ENCODE results near the gene DNAJC28.
"Not testable (repeated sequence)": the region's sequence is repeated elsewhere in the genome, so short reads cannot be mapped to it uniquely, and the experiment has no call there.

Gene DNAJC28

DNA sequence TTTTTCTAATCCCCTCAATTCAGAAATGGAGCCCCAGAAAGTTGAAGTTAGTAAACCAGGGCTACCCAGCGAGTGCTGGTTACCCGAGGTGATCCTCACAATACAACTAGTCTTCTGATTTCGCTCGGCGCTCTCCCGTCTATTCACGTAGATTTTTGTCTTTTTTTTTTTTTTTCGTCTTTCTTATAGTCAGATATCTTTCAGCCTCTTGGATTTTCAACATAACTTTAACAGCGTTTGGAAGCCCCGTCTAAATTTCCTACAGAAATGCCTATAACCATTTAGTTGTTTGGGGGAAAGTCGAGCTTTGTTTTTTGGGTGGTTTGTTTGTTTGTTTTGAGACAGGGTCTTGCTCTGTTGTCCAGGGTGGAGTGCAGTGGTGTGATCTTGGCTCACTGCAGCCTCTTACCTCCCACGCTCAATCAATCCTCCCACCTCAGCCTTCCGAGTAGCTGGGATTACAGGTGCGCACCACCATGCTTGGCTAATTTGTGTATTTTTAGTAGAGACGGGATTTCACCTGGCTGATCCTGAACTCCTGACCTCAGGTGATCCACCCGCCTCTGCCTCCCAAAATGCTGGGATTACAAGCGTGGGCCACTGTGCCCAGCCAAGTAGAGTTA, 10.9 kb downstream of the DNAJC28 start:
- DNase-seq (ENCODE audit: low read depth) = no peak

DNA sequence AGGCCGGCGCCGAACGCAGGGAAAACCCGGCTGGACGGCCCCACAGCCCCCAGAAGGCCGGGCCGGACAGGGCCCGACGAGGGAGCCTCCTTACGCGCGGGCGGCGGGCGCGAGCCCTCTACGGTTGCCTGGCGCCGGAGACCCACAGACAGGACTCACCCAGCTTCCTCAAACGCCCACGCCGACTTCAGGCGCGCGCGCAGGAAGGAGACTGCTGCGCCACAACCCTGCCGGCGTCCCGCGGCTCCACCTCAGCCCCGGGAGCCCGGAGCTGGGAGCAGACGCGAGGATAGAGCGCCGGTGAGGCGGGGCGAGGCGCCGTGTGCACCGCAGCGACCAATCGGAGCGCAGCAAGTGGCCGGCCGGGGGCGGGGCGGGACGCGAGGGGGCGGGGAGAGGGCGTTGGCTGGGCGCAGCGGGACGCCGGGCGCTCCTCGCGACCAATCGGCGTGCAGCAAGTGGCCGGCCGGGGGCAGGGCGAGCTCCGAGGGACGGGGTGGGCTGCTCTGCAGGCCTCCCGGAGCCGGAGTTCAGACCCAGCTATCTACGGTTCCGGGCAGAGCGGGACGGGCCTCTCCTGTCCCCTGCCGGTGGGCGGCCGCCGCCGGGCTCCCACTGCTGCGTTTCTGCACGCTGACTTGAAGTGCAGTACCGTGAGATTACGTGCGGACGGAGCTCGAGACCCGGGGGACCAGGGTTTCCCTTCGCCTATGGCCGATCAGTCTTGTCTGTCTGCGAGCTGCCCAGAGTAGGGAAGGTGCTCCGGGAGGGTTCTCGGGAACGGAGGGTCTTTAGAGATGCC, 11.6 kb downstream of the DNAJC28 start, which contains the start of gene TMEM50B:
Gene TMEM50B (minus strand): TSS at position 296 of the 802 bp plus-strand sequence. CDS start 11,089 bp downstream, outside the sequence.
- peak; percentile 94 for DNase-seq (ENCODE audit: low read depth)

DNA sequence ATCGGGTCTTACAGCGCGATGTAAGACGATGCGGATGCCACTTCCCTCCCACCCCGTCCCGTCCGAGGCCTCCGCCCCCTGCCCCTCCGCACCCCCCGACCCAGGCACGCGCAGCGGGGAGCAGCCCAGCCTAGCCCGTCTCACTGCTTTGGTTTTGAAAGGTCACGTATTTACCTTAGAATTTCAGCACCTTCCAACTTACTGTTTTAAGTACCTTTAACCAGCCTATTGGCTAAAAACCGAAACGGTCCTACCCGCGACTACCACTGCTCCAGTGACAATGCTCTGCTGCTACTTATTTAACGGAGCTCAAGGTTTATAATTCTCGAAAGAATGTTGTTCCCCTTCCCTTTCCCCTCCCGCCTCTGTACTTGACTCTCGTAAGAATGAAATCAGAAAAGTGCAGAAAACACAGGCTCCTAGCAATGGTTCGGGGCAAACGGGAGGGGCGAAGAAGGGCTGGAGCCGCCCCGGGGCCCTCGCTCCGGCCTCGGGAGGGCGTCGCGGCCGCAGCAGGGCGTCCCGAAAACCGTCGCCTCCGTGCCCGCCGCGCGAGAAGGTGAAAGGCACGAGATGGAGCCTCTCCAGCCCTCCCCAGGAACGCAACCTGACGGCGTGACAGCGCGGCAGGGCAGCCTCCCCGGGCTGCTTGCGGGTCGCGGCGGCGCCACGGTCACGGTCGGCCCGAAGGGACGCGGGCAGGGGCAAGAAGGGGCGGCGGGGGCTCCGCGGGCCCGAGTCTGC, 12.4 kb downstream of the DNAJC28 start:
- DNase-seq (ENCODE audit: low read depth) = peak; percentile 49

DNA sequence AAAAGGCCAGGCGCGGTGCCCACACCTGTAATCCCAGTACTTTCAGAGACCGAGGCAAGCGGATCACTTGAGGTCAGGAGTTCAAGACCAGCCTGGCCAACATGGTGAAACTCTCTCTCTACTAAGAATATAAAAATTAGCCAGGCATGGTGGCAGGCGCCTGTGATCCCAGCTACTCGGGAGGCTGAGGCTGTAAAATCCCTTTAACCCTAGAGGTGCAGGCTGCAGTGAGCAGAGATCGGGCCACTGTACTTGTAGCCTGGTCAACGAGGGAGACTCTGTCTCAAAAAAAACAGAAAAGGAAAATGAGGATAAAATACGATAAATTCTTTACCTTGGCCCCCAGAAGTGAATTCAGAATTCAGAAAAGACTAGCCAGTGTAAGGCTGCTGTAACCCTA, 13.3 kb downstream of the DNAJC28 start:
- no peak for DNase-seq (ENCODE audit: low read depth)

DNA sequence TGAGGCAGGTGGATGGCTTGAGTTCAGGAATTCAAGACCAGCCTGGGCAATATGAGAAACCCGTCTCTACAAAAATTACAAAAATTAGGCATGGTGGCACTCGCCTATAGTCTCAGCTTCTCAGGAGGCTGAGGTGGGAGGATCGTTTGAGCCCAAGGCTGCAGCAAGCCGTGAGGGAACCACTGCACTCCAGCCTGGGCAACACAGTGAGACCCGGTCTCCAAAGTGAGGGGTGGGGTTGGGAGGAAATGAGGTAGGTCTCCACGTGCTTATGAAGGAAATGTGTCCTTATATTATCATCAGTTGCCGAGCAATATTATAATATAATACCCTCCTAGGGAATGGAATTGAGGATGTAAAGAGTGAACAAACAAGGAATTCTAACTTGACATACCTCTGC, 14.4 kb downstream of the DNAJC28 start:
- no peak for DNase-seq (ENCODE audit: low read depth)

DNA sequence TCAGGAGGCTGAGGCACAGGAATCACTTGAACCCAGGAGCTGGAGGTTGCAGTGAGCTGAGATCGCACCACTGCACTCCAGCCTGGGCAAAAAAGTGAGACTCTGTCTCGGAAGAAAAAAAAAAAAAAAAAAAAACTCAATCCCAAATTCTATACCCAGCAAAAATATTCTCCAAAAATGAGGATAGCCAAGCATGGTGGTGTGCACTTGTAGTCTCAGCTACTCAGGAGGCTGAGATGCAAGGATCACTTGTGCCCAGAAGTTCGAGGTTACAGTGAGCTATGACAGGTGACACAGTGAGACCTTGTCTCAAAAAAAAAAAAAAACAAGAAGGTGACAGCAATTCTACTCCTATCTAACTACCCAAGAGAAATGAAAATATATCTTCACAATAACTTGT, 18.2 kb downstream of the DNAJC28 start:
- DNase-seq (ENCODE audit: low read depth) = no peak

DNA sequence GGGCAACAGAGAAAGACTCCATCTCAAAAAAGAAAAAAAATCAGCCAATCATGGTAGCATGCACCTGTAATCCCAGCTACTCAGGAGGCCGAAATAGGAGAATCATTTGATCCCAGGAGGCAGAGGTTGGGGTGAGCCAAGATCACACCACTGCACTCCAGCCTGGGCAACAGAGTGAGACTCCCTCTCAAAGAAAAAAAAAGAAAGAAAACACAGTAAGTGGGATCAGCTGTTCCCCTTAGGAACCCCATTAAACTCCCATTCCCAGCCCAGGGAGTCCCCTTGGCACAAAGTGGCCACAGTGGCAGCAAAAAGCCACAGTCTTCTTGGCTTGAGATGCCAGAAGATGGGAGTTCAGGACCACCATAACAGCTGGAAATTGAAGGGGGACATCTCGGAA, 20.8 kb downstream of the DNAJC28 start:
- no peak for DNase-seq (ENCODE audit: low read depth)

DNA sequence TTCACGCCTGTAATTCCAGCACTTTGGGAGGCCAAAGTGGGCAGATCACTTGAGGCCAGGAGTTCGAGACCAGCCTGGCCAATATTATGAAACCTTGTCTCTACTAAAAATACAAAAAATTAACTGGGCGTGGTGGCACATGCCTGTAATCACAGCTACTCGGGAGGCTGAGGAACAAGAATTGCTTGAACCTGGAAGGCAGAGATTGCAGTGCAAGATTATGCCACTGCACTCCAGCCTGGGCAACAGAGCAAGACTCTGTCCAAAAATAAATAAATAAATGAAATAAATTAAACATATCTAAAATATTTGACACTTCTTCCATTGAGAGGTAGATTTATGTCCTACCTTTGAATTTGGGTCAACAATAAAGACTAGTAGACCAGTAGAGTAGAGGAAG, 22.3 kb downstream of the DNAJC28 start:
- DNase-seq (ENCODE audit: low read depth) = not testable (repeated sequence)

DNA sequence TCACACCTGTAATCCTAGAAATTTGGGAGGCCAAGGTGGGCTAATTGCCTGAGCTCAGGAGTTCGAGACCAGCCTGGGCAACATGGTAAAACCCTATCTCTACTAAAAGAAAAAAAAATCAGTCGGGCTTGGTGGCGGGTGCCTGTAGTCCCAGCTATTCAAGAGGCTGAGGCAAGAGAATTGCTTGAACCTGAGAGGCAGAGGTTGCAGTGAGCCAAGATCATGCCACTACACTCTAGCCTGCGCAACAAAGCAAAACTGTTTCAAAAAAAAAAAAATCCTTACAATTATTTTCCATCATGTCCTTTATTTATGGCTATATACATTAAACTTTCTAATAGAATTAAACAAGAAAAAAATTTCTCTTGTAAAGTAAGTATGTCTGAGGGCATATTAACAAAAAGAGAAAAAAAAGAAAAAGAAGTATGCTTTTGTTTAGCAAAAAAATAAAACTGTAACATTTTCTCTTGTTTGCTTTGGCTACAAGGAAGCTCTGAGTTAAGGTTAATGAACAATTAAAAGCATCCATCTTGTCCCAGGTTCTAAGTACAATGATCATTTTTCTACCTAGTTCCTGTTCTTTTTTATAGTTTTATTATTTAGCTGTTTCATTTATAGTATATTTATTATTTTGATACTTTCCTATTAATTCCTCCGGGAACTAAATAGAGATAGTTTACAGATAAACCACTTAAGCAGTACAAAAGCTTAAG, 29.8 kb downstream of the DNAJC28 start:
- no peak for DNase-seq (ENCODE audit: low read depth)

DNA sequence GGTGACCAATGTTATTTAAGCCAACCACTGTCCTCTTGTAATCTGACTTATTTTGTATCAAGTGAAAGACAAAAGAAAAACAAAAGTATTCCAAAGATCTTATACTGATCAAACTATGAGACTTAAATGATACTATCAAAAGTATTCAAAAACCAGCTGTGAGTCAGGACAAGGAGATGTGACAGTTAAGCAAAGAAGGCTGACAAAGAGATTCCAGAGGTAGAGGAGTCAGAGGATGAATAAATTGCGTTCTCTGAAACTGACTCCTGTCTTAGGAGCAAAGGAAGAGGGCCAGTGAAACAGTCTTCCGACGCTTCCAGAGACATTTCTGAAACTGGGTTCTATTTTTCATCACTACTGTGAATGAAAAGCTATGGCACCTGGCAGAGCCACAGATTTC, 32.7 kb downstream of the DNAJC28 start:
- DNase-seq (ENCODE audit: low read depth) = peak; percentile 52

DNA sequence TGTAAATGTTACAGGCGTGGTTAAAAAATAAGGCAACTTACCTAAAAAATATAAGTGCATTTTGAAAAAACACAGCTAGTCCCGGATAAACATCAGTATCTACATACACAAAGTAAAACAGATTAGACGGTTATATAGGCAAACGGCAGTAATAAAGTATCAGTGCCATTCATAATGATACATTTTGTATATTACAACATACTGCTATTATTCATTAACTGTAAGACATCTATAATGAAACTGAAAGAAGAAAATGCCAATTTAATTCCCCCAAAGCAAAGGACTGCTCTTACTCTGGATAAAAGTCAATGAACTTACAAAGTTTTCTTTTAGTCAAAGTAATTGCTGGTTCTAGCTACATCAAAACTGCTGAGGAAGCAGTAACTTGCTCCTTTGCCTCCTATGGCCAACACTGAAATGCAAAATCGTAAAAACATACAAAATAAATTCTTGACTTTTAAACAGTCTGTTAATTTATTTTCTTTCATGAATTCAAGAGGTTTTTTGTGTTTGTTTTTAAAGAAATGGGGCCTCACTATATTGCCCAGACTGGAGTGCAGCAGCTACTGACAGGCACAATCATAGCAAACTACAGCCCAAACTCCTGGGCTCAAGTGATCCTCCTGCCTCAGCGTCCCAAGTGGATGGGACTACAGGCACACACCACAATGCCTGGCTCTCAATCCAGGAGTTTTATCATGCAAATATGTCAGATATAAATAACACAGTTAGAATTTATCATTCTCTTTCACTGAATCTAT, 35.6 kb downstream of the DNAJC28 start:
- no peak for DNase-seq (ENCODE audit: low read depth)

DNA sequence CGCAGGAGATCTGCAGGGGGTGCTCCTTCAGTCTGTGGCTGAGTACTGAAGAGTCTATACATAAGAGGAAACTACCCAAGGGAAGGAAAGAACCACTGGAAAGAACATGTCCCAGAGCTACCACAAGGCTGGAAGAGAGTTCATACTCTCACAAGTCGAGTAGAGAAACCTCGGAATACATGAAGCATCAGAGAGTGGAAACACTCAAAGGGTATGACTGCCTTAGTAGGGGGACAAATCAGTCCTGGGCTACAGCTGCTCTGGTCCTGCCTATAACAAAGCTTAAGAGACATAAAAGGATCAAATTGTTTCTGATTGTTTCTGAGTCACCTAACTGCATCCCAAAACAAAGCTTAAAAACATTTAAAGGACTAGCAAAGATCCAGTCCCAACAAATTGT, 39.2 kb downstream of the DNAJC28 start:
- no peak for DNase-seq (ENCODE audit: low read depth)

DNA sequence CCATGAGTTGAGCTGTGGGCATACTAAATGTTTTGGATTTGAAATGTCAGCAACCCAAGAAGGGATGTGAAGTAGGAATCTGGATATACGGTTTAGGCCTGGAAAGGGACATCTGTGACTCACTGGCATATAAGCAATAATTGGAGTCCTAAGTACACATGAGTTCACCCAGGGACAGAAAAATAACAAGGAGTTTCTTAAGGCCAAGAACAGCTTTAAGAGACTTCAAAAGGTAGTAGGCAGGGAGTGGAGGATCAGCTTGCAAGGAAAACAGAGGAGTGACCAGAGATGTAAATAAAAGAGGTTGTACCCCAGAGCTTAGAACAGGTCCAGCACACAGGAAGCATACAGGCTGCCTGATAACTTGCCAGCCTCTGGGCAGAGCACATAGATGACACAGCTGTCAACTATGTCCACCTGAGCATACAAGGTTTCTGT, 39.9 kb downstream of the DNAJC28 start:
- peak; percentile 32 for DNase-seq (ENCODE audit: low read depth)

DNA sequence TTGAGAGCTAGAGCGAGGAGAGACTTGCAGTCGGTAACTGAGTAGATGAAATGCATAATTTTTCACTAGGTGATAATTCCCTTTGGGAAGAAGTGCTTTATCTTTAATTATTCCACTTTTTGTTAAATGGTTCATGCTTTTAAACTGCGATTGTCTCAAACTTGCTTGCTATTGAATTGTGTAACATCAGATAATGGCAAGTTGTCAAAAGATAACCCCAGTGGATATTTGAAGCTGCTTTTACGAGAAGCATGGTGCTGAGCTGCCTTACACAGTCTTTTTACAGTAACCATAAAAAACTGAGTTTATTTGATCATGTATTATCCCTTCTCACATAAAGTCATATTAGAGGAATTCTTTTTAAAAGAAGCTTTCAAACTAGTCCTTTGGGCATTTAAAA, 41.9 kb downstream of the DNAJC28 start:
- no peak for DNase-seq (ENCODE audit: low read depth)

DNA sequence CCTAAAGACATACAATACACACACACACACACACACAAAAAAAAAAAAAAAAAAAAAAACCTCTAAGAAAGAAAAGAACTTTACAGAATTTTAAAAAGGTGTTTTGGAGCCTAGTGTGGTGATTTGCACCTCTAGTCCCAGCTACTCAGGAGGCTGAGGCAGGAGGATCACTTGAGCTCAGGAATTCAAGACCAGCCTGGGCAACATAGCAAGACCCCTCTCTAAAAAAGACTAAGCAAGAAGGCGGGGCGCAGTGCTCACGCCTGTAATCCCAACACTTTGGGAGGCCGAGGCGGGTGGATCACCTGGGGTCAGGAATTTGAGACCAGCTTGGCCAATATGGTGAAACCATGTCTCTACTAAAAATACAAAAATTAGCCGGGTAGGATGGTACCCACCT, 44.9 kb downstream of the DNAJC28 start:
- DNase-seq (ENCODE audit: low read depth) = not testable (repeated sequence)

DNA sequence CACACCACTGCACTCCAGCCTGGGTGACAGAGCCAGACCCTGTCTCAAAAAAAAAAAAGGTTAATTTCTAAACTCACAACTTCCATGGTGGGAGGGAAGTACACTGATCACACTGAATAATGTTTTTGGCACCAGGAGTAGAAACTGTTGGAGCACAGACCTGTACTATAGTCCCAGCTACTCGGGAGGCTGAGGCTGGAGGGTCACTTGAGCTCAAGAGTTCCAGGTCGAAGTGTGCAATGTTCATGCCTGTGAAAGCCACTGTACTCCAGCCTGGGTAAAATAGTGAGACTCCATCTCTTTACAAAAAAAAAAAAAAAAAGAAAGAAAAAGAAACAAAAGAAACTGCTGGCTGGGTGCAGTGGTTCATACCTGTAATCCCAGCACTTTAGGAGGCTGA, 47.0 kb downstream of the DNAJC28 start:
- no peak for DNase-seq (ENCODE audit: low read depth)

DNA sequence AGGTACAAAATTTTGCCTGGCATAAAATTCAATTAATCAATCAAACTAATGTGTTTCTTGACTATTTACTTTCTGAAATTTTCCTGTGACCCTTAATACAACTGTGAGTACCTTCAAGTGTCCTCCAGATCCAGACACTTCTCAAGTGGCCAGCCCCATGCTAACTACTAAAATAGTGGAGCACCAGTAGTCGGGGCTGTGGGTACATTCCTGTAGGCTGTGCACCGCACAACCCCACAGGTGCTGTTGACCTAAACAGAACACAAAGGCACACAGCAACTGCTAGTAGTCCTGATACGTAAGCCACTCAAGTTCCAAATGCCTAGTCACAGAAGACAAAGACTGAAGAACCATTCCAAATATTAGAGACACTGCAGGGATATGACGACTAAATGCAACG, 48.3 kb downstream of the DNAJC28 start:
- DNase-seq (ENCODE audit: low read depth) = no peak

DNA sequence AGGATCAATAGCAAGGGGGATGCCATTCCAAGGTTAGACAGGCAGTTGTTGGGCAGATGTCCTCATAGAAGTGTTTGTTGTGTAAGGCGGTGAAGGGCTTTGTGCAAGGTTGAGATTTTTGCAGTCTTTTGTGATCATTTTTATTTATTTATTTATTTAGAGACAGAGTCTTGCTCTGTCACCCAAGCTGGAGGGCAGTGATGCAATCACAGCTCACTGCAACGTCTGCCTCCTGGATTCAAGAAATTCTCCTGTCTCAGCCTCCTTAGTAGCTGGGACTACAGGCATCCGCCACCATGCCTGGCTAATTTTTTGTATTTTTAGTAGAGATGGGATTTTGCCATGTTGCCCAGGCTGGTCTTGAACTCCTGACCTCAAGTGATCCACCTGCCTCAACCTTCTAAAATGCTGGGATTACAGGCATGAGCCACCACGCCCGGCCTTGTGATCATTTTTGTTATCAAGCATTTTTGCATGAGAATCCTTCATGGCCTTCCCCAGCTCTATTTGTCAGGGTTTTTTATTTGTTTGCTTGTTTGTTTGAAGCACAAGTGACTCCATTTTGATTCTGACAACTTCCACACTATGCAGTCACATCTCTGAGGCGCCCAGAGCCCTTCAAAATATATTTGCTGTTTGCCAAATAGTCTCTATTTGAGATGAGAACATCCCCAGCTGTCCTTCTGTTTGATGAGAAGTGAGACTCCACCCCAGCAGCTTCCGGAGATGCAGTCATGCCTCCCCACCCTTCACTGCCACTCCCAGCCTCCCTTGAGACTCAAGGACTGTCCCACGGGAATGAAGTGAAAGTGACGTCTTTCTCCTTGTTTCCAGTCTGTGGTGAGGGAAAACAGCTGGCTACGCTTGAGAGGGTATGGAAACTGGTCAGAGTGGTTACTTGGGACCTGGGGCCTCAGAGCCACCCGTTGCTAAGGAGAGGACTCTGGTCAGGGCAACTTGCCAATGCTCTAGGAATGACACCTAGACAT, 49.7 kb downstream of the DNAJC28 start:
- DNase-seq (ENCODE audit: low read depth) = peak; percentile 70

Measured in ELR (cell line).